ENCODE results near the gene AKAP13.
"Not testable (repeated sequence)": the region's sequence is repeated elsewhere in the genome, so short reads cannot be mapped to it uniquely, and the experiment has no call there.

Gene AKAP13

GRCh38 chr15:85580879-85581278 is 200.5 kb downstream of the AKAP13 start:
- Histone ChIP-seq H3K9me3 (no peaks in the 10 kb centered on the region), H4K20me1 (no peaks in the 10 kb centered on the region), H3K27ac (peak overlapping the region; percentile 75), H3K27me3 (no peaks in the 10 kb centered on the region), H3K9ac (no peak overlapping the region), H3K4me3 (0 out of 2 replicates have a peak overlapping the region, but pooled peaks have one; percentile 20), H3K4me2 (peak overlapping the region; percentile 84), H3K36me3 (peaks cover 36% of the 10 kb centered on the region), H3K4me1 (peaks cover 75% of the 10 kb centered on the region)
- TF ChIP-seq Cebpa-rat (IDR thresholded peaks at IDR 0.05) = no peak

- Histone ChIP-seq H3K4me3 (peak overlapping the region; percentile 20; the same call in 1 of the 2 replicates), H3K9ac (peak overlapping the region; percentile 75; the same call in 1 of the 2 replicates), H3K4me2 (peak overlapping the region; percentile 84), H3K27me3 (no peaks in the 10 kb centered on the region), H3K27ac (peak overlapping the region; percentile 75), H4K20me1 (no peaks in the 10 kb centered on the region), H3K36me3 (peaks cover 42% of the 10 kb centered on the region), H3K9me3 (no peaks in the 10 kb centered on the region), H3K4me1 (peaks cover 76% of the 10 kb centered on the region)
- no peak for TF ChIP-seq Cebpa-rat (IDR thresholded peaks at IDR 0.05)
Measured at GRCh38 chr15:85581495-85581894, 201.1 kb downstream of the AKAP13 start.

- peak overlapping the region; percentile 84 for H3K4me2 ChIP-seq
- H3K36me3 ChIP-seq = peaks cover 49% of the 10 kb centered on the region
- no peaks in the 10 kb centered on the region for H3K27me3 ChIP-seq
- H3K9ac ChIP-seq = peak overlapping the region; percentile 75
- TF ChIP-seq Cebpa-rat (IDR thresholded peaks at IDR 0.05) = no peak
- H3K27ac ChIP-seq = peak overlapping the region; percentile 75
- peaks cover 76% of the 10 kb centered on the region for H3K4me1 ChIP-seq
- H3K9me3 ChIP-seq = no peaks in the 10 kb centered on the region
- H4K20me1 ChIP-seq = no peaks in the 10 kb centered on the region
- H3K4me3 ChIP-seq = peak overlapping the region; percentile 61
Measured at GRCh38 chr15:85582131-85583079, 202.0 kb downstream of the AKAP13 start.

- peak overlapping the region; percentile 84 for H3K4me2 ChIP-seq
- no peak for TF ChIP-seq Cebpa-rat (IDR thresholded peaks at IDR 0.05)
- H3K4me1 ChIP-seq = peaks cover 74% of the 10 kb centered on the region
- peak overlapping the region; percentile 75 for H3K27ac ChIP-seq
- H3K9ac ChIP-seq = peak overlapping the region; percentile 75
- H3K9me3 ChIP-seq = no peaks in the 10 kb centered on the region
- H3K4me3 ChIP-seq = peak overlapping the region; percentile 61
- no peaks in the 10 kb centered on the region for H3K27me3 ChIP-seq
- H3K36me3 ChIP-seq = peaks cover 56% of the 10 kb centered on the region
- no peaks in the 10 kb centered on the region for H4K20me1 ChIP-seq
Measured at GRCh38 chr15:85583442-85583841, 203.0 kb downstream of the AKAP13 start.

GRCh38 chr15:85583923-85584390 is 203.6 kb downstream of the AKAP13 start:
- peaks cover 69% of the 10 kb centered on the region for H3K4me1 ChIP-seq
- peak overlapping the region; percentile 84 for H3K4me2 ChIP-seq
- peaks cover 57% of the 10 kb centered on the region for H3K36me3 ChIP-seq
- peak overlapping the region; percentile 61; the same call in 1 of the 2 replicates for H3K4me3 ChIP-seq
- no peak for TF ChIP-seq Cebpa-rat (IDR thresholded peaks at IDR 0.05)
- no peaks in the 10 kb centered on the region for H4K20me1 ChIP-seq
- H3K9ac ChIP-seq = peak overlapping the region; percentile 75
- no peaks in the 10 kb centered on the region for H3K27me3 ChIP-seq
- H3K9me3 ChIP-seq = no peaks in the 10 kb centered on the region
- H3K27ac ChIP-seq = peak overlapping the region; percentile 75

GRCh38 chr15:85584872-85585271 is 204.5 kb downstream of the AKAP13 start:
- Histone ChIP-seq H3K27ac (no peak overlapping the region; the same call in 1 of the 2 replicates), H3K27me3 (no peaks in the 10 kb centered on the region), H3K4me3 (no peak overlapping the region), H4K20me1 (no peaks in the 10 kb centered on the region), H3K9ac (no peak overlapping the region), H3K4me1 (peaks cover 60% of the 10 kb centered on the region), H3K9me3 (no peaks in the 10 kb centered on the region), H3K4me2 (peak overlapping the region; percentile 84), H3K36me3 (peaks cover 52% of the 10 kb centered on the region)
- TF ChIP-seq Cebpa-rat (IDR thresholded peaks at IDR 0.05) = no peak

- H3K27ac ChIP-seq, H3K27me3 ChIP-seq, H3K4me3 ChIP-seq, H3K9me3 ChIP-seq, H4K20me1 ChIP-seq, H3K4me2 ChIP-seq, H3K9ac ChIP-seq: not testable (repeated sequence)
- Histone ChIP-seq H3K36me3 (peaks cover 39% of the 10 kb centered on the region), H3K4me1 (peaks cover 47% of the 10 kb centered on the region)
Measured at GRCh38 chr15:85586196-85586595, 205.8 kb downstream of the AKAP13 start.

GRCh38 chr15:85587707-85588411 is 207.5 kb downstream of the AKAP13 start:
- H3K9me3 ChIP-seq = no peaks in the 10 kb centered on the region
- H3K36me3 ChIP-seq = peaks cover 33% of the 10 kb centered on the region
- H3K4me1 ChIP-seq = peaks cover 31% of the 10 kb centered on the region
- no peak overlapping the region for H3K4me2 ChIP-seq
- no peaks in the 10 kb centered on the region for H3K27me3 ChIP-seq
- H3K27ac ChIP-seq = no peak overlapping the region
- no peak overlapping the region for H3K9ac ChIP-seq
- no peaks in the 10 kb centered on the region for H4K20me1 ChIP-seq
- no peak overlapping the region for H3K4me3 ChIP-seq
- TF ChIP-seq Cebpa-rat (IDR thresholded peaks at IDR 0.05) = no peak

GRCh38 chr15:85588677-85589076 is 208.3 kb downstream of the AKAP13 start:
- Histone ChIP-seq H3K27me3 (no peaks in the 10 kb centered on the region), H3K36me3 (peaks cover 36% of the 10 kb centered on the region), H4K20me1 (no peaks in the 10 kb centered on the region), H3K4me3 (no peak overlapping the region), H3K4me1 (peaks cover 23% of the 10 kb centered on the region), H3K9ac (no peak overlapping the region), H3K4me2 (no peak overlapping the region), H3K9me3 (no peaks in the 10 kb centered on the region), H3K27ac (no peak overlapping the region)
- TF ChIP-seq Cebpa-rat (IDR thresholded peaks at IDR 0.05) = no peak

GRCh38 chr15:85589851-85590250 is 209.4 kb downstream of the AKAP13 start:
- Histone ChIP-seq H3K27me3 (no peaks in the 10 kb centered on the region), H3K36me3 (peaks cover 36% of the 10 kb centered on the region), H3K27ac (no peak overlapping the region), H3K4me2 (no peak overlapping the region), H3K4me1 (peaks cover 11% of the 10 kb centered on the region), H3K4me3 (no peak overlapping the region), H3K9me3 (no peaks in the 10 kb centered on the region), H4K20me1 (no peaks in the 10 kb centered on the region), H3K9ac (no peak overlapping the region)
- no peak for TF ChIP-seq Cebpa-rat (IDR thresholded peaks at IDR 0.05)

Measured in BLaER1 (cell line).